Adrenal gland (tissue), 12 donors: ENCODE measurements around the gene AGPAT1. TPM values are rescaled to one million over a fixed set of nuclear protein-coding genes. Genes with fewer than 3 reads are reported as not detected.

Experiments
- DNase-seq, 7 donors: peaks; one replicate each; pipeline ENCODE4 v3.0.0-alpha.2; 2019 to 2020
- H3K27ac ChIP-seq, 5 donors: fragments of 200-600 bp; sonication (generic) in 4 of 5; 1 replicate in 3 of 5; 2 replicates in 2 of 5; pipeline versions ENCODE4 v1.5.1 to v1.8.0; 2016 to 2020; ENCODE audit warnings: mild to moderate bottlenecking in 1 of 5
- H3K27me3 ChIP-seq: fragments of 200-600 bp; 2 replicates; pipeline ENCODE4 v1.8.0; 2021
- H3K36me3 ChIP-seq, 2 donors: fragments of 200-600 bp; replicated peaks in 1 of 2; 1 replicate in 1 of 2; 2 replicates in 1 of 2; pipeline versions ENCODE4 v1.5.1 to v1.8.0; 2018 to 2022
- H3K4me1 ChIP-seq, 2 donors: fragments of 200-600 bp; replicated peaks in 1 of 2; 1 replicate in 1 of 2; 2 replicates in 1 of 2; pipeline versions ENCODE4 v1.5.1 to v1.8.0; 2018 to 2021
- H3K4me3 ChIP-seq, 4 donors: fragments of 200-600 bp; sonication (generic) in 3 of 4; one replicate each; pipeline ENCODE4 v1.5.1; 2016 to 2018
- H3K9me3 ChIP-seq, 3 donors: fragments of 200-600 bp; sonication (generic) in 1 of 3; replicated peaks in 1 of 3; 1 replicate in 2 of 3; 2 replicates in 1 of 3; pipeline versions ENCODE4 v1.5.1 to v1.8.0; 2016 to 2021
- CTCF ChIP-seq, 6 experiments: fragments of 450-650 bp in 4 of 6; fragments of 200-600 bp in 2 of 6; sonication (generic) in 1 of 6; IDR thresholded peaks; 1 replicate in 5 of 6; 2 replicates in 1 of 6; pipeline versions ENCODE4 v1.5.1 to v1.8.0; 2016 to 2021; ENCODE audit warnings: antibody characterized with exemption in 6 of 6, mild to moderate bottlenecking in 2 of 6, moderate library complexity in 1 of 6
- POLR2A ChIP-seq, 2 donors: fragments of 450-650 bp; IDR thresholded peaks; one replicate each; pipeline ENCODE4 v1.6.1; 2017; ENCODE audit warnings: antibody characterized with exemption in 2 of 2, mild to moderate bottlenecking in 2 of 2, moderate library complexity in 1 of 2
- WGBS, 4 donors: extraction: QIAGEN DNeasy Blood & Tissue Kit in 2 of 4; methylation state at CpG; one replicate each; pipeline versions ENCODE4 v1.1.5 to v1.1.7; 2013 to 2017; 5-methylcytosine and 5-hydroxymethylcytosine counted together
- intact Hi-C, 2 donors: fragments of 100-400 bp; cut with DNase I; formaldehyde crosslinking; loops; one replicate each; pipeline versions ENCODE4 v1.14.1 to v1.15.0; 2022 to 2023
- polyA plus RNA-seq, 3 donors: library from polyadenylated mRNA; stranded (reverse); fragments of 200-250 nt in 2 of 3; fragments of 350-450 nt in 1 of 3; fragmentation: Illumina TruSeq in 1 of 3; extraction: RNeasy Lipid Tissue Mini Kit (QIAGEN cat#74804) in 1 of 3; gene quantifications; one replicate each; pipeline ENCODE4 v1.2.3, GENCODE V29; 2013 to 2014
- total RNA-seq, 9 donors: library from RNA; depleted of rRNA in 4 of 9; stranded (reverse); fragments of >200 nt in 4 of 9; fragments of 120-200 nt in 1 of 9; fragmentation: NEBNext Ultra II Directional in 1 of 9; extraction: Animal tissue kit (Norgen Biotek cat#: 25700) in 1 of 9; gene quantifications; one replicate each; pipeline versions ENCODE4 v1.1.0 to v1.2.4, GENCODE V29; 2013 to 2023
- donor health status: healthy with polysubstance abuse.
- donor health status: Bipolar disorder and iron deficiency.
- donor health status: DM: yes; HTN: yes; CAD: no.
- donor health status: DM: no; HTN: no; CAD: no.
- donor health status: DM: no; HTN: no; CAD: no.
- donor health status: DM: yes; HTN: yes; CAD: no.

AGPAT1 gene
- total and polyA plus RNA-seq, 12 donors = 51.9 to 91.9 (median 68.5) TPM

DNA sequence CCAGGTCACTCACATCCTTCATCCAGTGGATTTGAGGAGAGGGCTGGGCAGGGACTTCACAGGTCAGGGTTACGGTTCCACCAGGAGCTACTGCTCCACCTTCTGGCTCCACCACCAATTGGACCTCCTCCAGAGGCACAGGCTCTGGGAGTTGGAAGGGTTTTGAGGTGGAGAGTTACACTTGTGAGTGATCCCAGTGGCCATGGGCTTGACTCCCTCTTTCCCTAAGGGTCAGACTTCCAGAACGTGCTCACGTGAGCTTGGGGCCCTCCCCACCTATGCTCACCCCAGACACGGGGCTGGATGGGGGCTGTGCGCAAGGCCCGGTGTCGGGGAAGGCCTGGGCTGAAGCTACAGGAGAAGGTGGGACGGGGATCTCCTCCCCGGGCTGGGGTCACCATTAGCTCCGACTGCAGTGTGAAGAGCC is 6.7 kb upstream of the AGPAT1 start:
- no peak for TF ChIP-seq POLR2A (IDR thresholded peaks at IDR 0.05)
- TF ChIP-seq CTCF (IDR thresholded peaks at IDR 0.05) = no peak
- intact Hi-C loops = no loop called here
- no peak for DNase-seq
- no peaks in the 10 kb centered on the region for H3K27me3 ChIP-seq
- H3K9me3 ChIP-seq = no peaks in the 10 kb centered on the region
- peak overlapping the region in 2 of 5 donors; percentile 49 to 80 for H3K27ac ChIP-seq
- H3K36me3 ChIP-seq = peaks cover 0 to 54% of the 10 kb centered on the region in 2 donors
- no peak overlapping the region for H3K4me3 ChIP-seq
- peaks cover 10 to 29% of the 10 kb centered on the region in 2 donors for H3K4me1 ChIP-seq
- 86 to 91% (median 89%) methylated on average over 10 of the region's 10 CpGs for WGBS, 4 donors

DNA sequence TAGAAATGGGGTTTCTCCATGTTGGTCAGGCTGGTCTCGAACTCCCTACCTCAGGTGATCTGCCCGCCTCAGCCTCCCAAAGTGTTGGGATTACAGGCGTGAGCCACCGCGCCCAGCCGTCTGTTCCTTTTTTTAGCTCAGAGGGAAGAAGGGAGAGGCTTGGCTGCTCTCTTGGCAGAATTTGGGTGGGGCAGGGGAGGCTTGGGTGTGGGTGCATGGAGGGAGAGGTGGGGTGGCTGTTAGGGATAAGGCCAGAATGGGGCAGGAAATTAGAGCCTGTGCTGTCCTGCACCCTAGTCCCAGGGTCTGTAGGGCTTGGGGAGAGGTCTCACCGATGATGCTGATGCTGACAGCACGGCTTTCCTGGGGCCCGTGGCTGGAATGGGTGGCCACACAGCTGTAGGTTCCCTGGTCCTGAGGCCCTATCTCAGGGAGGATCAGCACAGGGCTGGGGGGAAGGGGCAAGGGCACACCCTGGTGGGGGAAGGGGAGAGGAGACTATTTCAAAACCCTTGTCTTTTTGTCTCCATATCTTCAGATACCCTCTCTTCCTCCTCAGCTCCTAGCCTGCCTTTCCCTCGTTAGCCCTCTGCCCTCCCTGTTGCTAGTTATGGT is 6.1 kb upstream of the AGPAT1 start:
- intact Hi-C loops = no loop called here
- TF ChIP-seq POLR2A (IDR thresholded peaks at IDR 0.05) = no peak
- no peak for TF ChIP-seq CTCF (IDR thresholded peaks at IDR 0.05)
- Histone ChIP-seq H3K9me3 (no peaks in the 10 kb centered on the region), H3K4me3 (no peak overlapping the region), H3K36me3 (peaks cover 0 to 48% of the 10 kb centered on the region in 2 donors), H3K4me1 (peaks cover 15 to 32% of the 10 kb centered on the region in 2 donors), H3K27ac (peak overlapping the region in 2 of 5 donors; percentile 49 to 80), H3K27me3 (no peaks in the 10 kb centered on the region)
- no peak for DNase-seq
- WGBS, 4 donors = 72 to 90% (median 87%) methylated on average over 6 to 10 of the region's 10 CpGs

GRCh38 chr6:32181148-32181702 is 5.3 kb upstream of the AGPAT1 start:
- Histone ChIP-seq H3K9me3 (no peaks in the 10 kb centered on the region), H3K4me1 (peaks cover 23 to 33% of the 10 kb centered on the region in 2 donors), H3K27ac (no peak overlapping the region), H3K27me3 (no peaks in the 10 kb centered on the region), H3K36me3 (peaks cover 0 to 41% of the 10 kb centered on the region in 2 donors), H3K4me3 (no peak overlapping the region)
- WGBS, 4 donors = 83 to 89% (median 87%) methylated on average over 15 of the region's 15 CpGs
- intact Hi-C loops = no loop called here
- peak in 1 of 7 donors; percentile 27 for DNase-seq
- TF ChIP-seq CTCF (IDR thresholded peaks at IDR 0.05) = no peak
- TF ChIP-seq POLR2A (IDR thresholded peaks at IDR 0.05) = no peak

DNA sequence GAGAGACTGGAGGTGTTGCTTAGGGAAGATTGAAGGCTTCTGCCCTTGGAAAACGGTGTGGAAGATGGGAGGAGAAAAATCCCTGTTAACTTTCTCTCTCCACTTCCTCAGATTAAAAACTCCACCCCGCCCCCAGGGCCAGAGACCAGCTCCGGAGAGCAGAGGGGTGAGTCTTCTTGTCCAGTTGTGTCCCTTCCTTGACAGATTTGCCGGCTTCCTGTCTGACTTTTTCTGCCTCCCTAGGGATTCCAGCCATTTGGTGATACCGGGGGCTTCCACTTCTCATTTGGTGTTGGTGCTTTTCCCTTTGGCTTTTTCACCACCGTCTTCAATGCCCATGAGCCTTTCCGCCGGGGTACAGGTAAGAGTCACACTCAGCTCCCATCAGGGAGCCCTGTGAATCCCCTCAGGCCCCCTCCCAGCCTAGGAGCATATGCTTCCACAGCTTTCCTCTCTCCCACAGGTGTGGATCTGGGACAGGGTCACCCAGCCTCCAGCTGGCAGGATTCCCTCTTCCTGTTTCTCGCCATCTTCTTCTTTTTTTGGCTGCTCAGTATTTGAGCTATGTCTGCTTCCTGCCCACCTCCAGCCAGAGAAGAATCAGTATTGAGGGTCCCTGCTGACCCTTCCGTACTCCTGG is 4.0 kb upstream of the AGPAT1 start:
- intact Hi-C loops = no loop called here
- TF ChIP-seq CTCF (IDR thresholded peaks at IDR 0.05) (no peak), POLR2A (IDR thresholded peaks at IDR 0.05) (no peak)
- H3K36me3 ChIP-seq = peaks cover 0 to 37% of the 10 kb centered on the region in 2 donors
- peak in 1 of 7 donors; percentile 18 for DNase-seq
- H3K4me3 ChIP-seq = no peak overlapping the region
- no peaks in the 10 kb centered on the region for H3K27me3 ChIP-seq
- peaks cover 32 to 35% of the 10 kb centered on the region in 2 donors for H3K4me1 ChIP-seq
- 63 to 72% (median 64%) methylated on average over 10 of the region's 10 CpGs for WGBS, 4 donors
- no peaks in the 10 kb centered on the region for H3K9me3 ChIP-seq
- H3K27ac ChIP-seq = peak overlapping the region in 1 of 5 donors; percentile 95
